H1 (cell line): Measurements from ENCODE around the gene MNX1. TPM values are rescaled to one million over a fixed set of nuclear protein-coding genes. Genes with fewer than 3 reads are reported as not detected.

Experiments
- CTCF ChIA-PET: fragments of 300-600 bp; sonication (Branson Sonifier 250); formaldehyde crosslinking; loops from one replicate; lab custom pipeline; 2021; ENCODE audit not compliant: partially characterized antibody; lab: Charles Lee
- POLR2A ChIA-PET: fragments of 300-600 bp; sonication (Branson Sonifier 250); formaldehyde crosslinking; loops from one replicate; lab custom pipeline; 2021; ENCODE audit warnings: inconsistent platforms; ENCODE audit not compliant: partially characterized antibody; lab: Charles Lee
- DNase-seq, 2 experiments: peaks; one replicate each; pipeline versions ENCODE4 v3.0.0 to v3.0.0-alpha.2; 2010 to 2022; ENCODE audit warnings: low spot score in 2 of 2, low read depth in 1 of 2, mixed read lengths in 1 of 2
- FAIRE-seq: peaks from 2 replicates; lab custom pipeline; 2011; peaks lifted over from hg19 to GRCh38; lab: Jason Lieb, UNC
- H2AFZ ChIP-seq: 2 replicates; pipeline ENCODE4 v1.8.1; 2012; ENCODE audit warnings: low read length, inconsistent platforms
- H2AK5ac ChIP-seq: 2 replicates; pipeline ENCODE4 v1.6.1; 2013; ENCODE audit warnings: low read depth, low read length
- H2BK120ac ChIP-seq: replicated peaks from 2 replicates; pipeline ENCODE3; 2013; ENCODE audit warnings: low read depth, low read length, inconsistent platforms
- H2BK12ac ChIP-seq: 2 replicates; pipeline ENCODE4 v1.6.1; 2013; ENCODE audit warnings: low read depth, low read length
- H2BK15ac ChIP-seq: 2 replicates; pipeline ENCODE4 v1.6.1; 2013; ENCODE audit warnings: low read length
- H2BK20ac ChIP-seq: 2 replicates; pipeline ENCODE4 v1.6.1; 2013; ENCODE audit warnings: low read length
- H2BK5ac ChIP-seq: 2 replicates; pipeline ENCODE4 v1.6.1; 2013; ENCODE audit warnings: low read depth, low read length
- H3K14ac ChIP-seq: 2 replicates; pipeline ENCODE4 v1.6.1; 2013; ENCODE audit warnings: inconsistent platforms; ENCODE audit not compliant: insufficient read length
- H3K18ac ChIP-seq: 2 replicates; pipeline ENCODE4 v1.6.1; 2013; ENCODE audit warnings: low read length; ENCODE audit errors: extremely low read depth
- H3K23ac ChIP-seq: 2 replicates; pipeline ENCODE4 v1.6.1; 2013; ENCODE audit warnings: inconsistent platforms; ENCODE audit not compliant: insufficient read length
- H3K23me2 ChIP-seq: 2 replicates; pipeline ENCODE4 v1.6.1; 2013; ENCODE audit warnings: low read depth, low read length
- H3K27ac ChIP-seq: 2 replicates; pipeline ENCODE4 v1.6.1; 2011; ENCODE audit warnings: low read depth, low read length, inconsistent platforms
- H3K27me3 ChIP-seq, 4 experiments: replicated peaks in 1 of 4; 1 replicate in 1 of 4; 2 replicates in 3 of 4; pipeline versions ENCODE4 v1.6.1 to v1.8.1; 2011 to 2013; ENCODE audit warnings: low read length in 3 of 4, mild to moderate bottlenecking in 3 of 4, inconsistent platforms in 2 of 4, mixed read lengths in 2 of 4, moderate library complexity in 1 of 4; ENCODE audit not compliant: control insufficient read depth in 3 of 4, insufficient read depth in 3 of 4; ENCODE audit errors: extremely low read depth in 1 of 4
- H3K36me3 ChIP-seq, 4 experiments: 2 replicates each; pipeline versions ENCODE4 v1.6.1 to v1.8.1; 2011 to 2013; ENCODE audit warnings: mild to moderate bottlenecking in 4 of 4, low read length in 3 of 4, moderate library complexity in 2 of 4, control low read depth in 1 of 4, inconsistent platforms in 1 of 4; ENCODE audit not compliant: insufficient read depth in 4 of 4, control insufficient read depth in 2 of 4
- H3K4ac ChIP-seq: replicated peaks from 2 replicates; pipeline ENCODE3; 2013; ENCODE audit warnings: low read length, low read depth, mixed read lengths, inconsistent platforms; ENCODE audit not compliant: insufficient read length
- H3K4me1 ChIP-seq, 4 experiments: replicated peaks in 1 of 4; 1 replicate in 1 of 4; 2 replicates in 3 of 4; pipeline versions ENCODE4 v1.6.1 to v1.8.1; 2011 to 2013; ENCODE audit warnings: low read length in 3 of 4, inconsistent platforms in 2 of 4, mixed read lengths in 1 of 4; ENCODE audit not compliant: insufficient read depth in 4 of 4, control insufficient read depth in 3 of 4
- H3K4me2 ChIP-seq, 2 experiments: 2 replicates each; pipeline versions ENCODE4 v1.6.1 to v1.8.1; 2011 to 2013; ENCODE audit warnings: low read depth in 2 of 2, low read length in 2 of 2, control low read depth in 1 of 2, inconsistent platforms in 1 of 2, mild to moderate bottlenecking in 1 of 2; ENCODE audit not compliant: insufficient read depth in 1 of 2
- H3K4me3 ChIP-seq, 4 experiments: fragments of 200-600, 300-600 bp in 1 of 4; sonication (generic), shearing (Covaris generic), sonication (Bioruptor Twin) in 1 of 4; 2 replicates each; pipeline versions ENCODE4 v1.5.1 to v1.8.1; 2011 to 2016; ENCODE audit warnings: low read length in 4 of 4, low read depth in 3 of 4, control low read depth in 2 of 4, inconsistent platforms in 2 of 4, mild to moderate bottlenecking in 2 of 4, mixed read lengths in 1 of 4, moderate library complexity in 1 of 4; ENCODE audit not compliant: insufficient read depth in 2 of 4; ENCODE audit errors: extremely low read depth in 1 of 4
- H3K56ac ChIP-seq: replicated peaks from 2 replicates; pipeline ENCODE3; 2013; ENCODE audit warnings: low read depth, mild to moderate bottlenecking, mixed read lengths, low read length, inconsistent platforms; ENCODE audit not compliant: insufficient read length
- H3K79me1 ChIP-seq: 2 replicates; pipeline ENCODE4 v1.6.1; 2013; ENCODE audit warnings: low read depth, low read length, control low read depth
- H3K79me2 ChIP-seq, 2 experiments: 2 replicates each; pipeline versions ENCODE4 v1.6.1 to v1.8.1; 2012 to 2013; ENCODE audit warnings: low read length in 2 of 2, mild to moderate bottlenecking in 2 of 2, inconsistent platforms in 1 of 2; ENCODE audit not compliant: insufficient read depth in 2 of 2, control insufficient read depth in 1 of 2
- H3K9ac ChIP-seq, 4 experiments: replicated peaks in 1 of 4; 1 replicate in 1 of 4; 2 replicates in 3 of 4; pipeline versions ENCODE4 v1.6.1 to v1.8.1; 2011 to 2013; ENCODE audit warnings: low read depth in 3 of 4, low read length in 3 of 4, control low read depth in 2 of 4, mild to moderate bottlenecking in 2 of 4, moderate library complexity in 2 of 4, inconsistent platforms in 1 of 4; ENCODE audit errors: extremely low read depth in 1 of 4
- H3K9me3 ChIP-seq, 2 experiments: 2 replicates each; pipeline versions ENCODE4 v1.6.1 to v1.8.1; 2012 to 2013; ENCODE audit warnings: mild to moderate bottlenecking in 2 of 2, moderate library complexity in 2 of 2, control low read depth in 1 of 2, inconsistent platforms in 1 of 2, low read depth in 1 of 2, low read length in 1 of 2, mixed read lengths in 1 of 2; ENCODE audit not compliant: insufficient read depth in 2 of 2
- H4K20me1 ChIP-seq, 2 experiments: replicated peaks in 1 of 2; 2 replicates each; pipeline versions ENCODE3 to v1.8.1; 2011 to 2013; ENCODE audit warnings: inconsistent platforms in 2 of 2, low read length in 2 of 2, mild to moderate bottlenecking in 1 of 2; ENCODE audit not compliant: insufficient read depth in 2 of 2, control insufficient read depth in 1 of 2
- H4K5ac ChIP-seq: 2 replicates; pipeline ENCODE4 v1.6.1; 2013; ENCODE audit warnings: low read length, low read depth, mixed read lengths, inconsistent platforms; ENCODE audit not compliant: insufficient read length
- H4K8ac ChIP-seq: 2 replicates; pipeline ENCODE4 v1.8.0; 2013; ENCODE audit warnings: mild to moderate bottlenecking, moderate library complexity, low read length, inconsistent platforms; ENCODE audit not compliant: insufficient read depth; ENCODE audit errors: extremely low read depth
- H4K91ac ChIP-seq: replicated peaks from 2 replicates; pipeline ENCODE3; 2013; ENCODE audit warnings: low read length, mixed read lengths, inconsistent platforms; ENCODE audit not compliant: insufficient read length
- CREB1 ChIP-seq: IDR thresholded peaks from 2 replicates; pipeline ENCODE4 v1.6.1; 2012; ENCODE audit warnings: inconsistent platforms
- CTBP2 ChIP-seq: IDR thresholded peaks from 2 replicates; pipeline ENCODE4 v1.7.0; 2011; ENCODE audit warnings: borderline replicate concordance, mild to moderate bottlenecking, moderate library complexity, mixed read lengths, low read length; ENCODE audit not compliant: insufficient read depth, insufficient read length
- GABPA ChIP-seq: IDR thresholded peaks from 2 replicates; pipeline ENCODE4 v1.6.1; 2011; ENCODE audit warnings: mild to moderate bottlenecking, low read length, moderate library complexity, borderline replicate concordance; ENCODE audit not compliant: insufficient read depth
- KDM1A ChIP-seq: fragments of 200-600, 300-600 bp; sonication (generic); IDR thresholded peaks from 2 replicates; pipeline ENCODE4 v1.7.1; 2016; ENCODE audit warnings: mild to moderate bottlenecking, low read length, borderline replicate concordance
- KDM5A ChIP-seq: fragments of 200-600 bp; IDR thresholded peaks from 2 replicates; pipeline ENCODE4 v1.7.1; 2012; ENCODE audit warnings: mild to moderate bottlenecking, low read length, inconsistent platforms, mixed read lengths
- NANOG ChIP-seq: IDR thresholded peaks from 2 replicates; pipeline ENCODE4 v1.6.1; 2011; ENCODE audit warnings: low read length, low read depth, mild to moderate bottlenecking, inconsistent platforms; ENCODE audit not compliant: insufficient read depth, poor library complexity, severe bottlenecking
- PHF8 ChIP-seq: fragments of 200-600 bp; sonication (generic); conservative IDR thresholded peaks from 2 replicates; pipeline ENCODE4 v1.7.1; 2012; ENCODE audit warnings: low read depth, mild to moderate bottlenecking, inconsistent platforms, low read length, moderate library complexity
- TCF12 ChIP-seq: IDR thresholded peaks from 2 replicates; pipeline ENCODE4 v1.6.1; 2011; ENCODE audit warnings: low read depth, mild to moderate bottlenecking, low read length
- USF2 ChIP-seq: IDR thresholded peaks from 2 replicates; pipeline ENCODE4 v1.6.1; 2011; ENCODE audit warnings: low read length, improper control_type of control experiment
- WGBS, 2 experiments: shearing (Covaris generic) in 1 of 2; methylation state at CpG; one replicate each; pipeline versions ENCODE4 v1.1.6 to v1.1.7; 2013 to 2015; ENCODE audit warnings: low lambda C conversion rate in 2 of 2, mixed read lengths in 2 of 2, inconsistent platforms in 1 of 2, low coverage in 1 of 2, missing lambda C conversion rate in 1 of 2; ENCODE audit not compliant: insufficient replicate concordance in 2 of 2, insufficient coverage in 1 of 2, insufficient read length in 1 of 2; ENCODE audit errors: extremely low coverage in 1 of 2, missing lambda C conversion rate in 1 of 2; 5-methylcytosine and 5-hydroxymethylcytosine counted together
- polyA plus RNA-seq, 7 experiments: library from polyadenylated mRNA; depleted of rRNA in 3 of 7; stranded (reverse) in 5 of 7; unstranded in 2 of 7; fragments of >200 nt in 5 of 7; fragments of 200-250 nt in 2 of 7; gene quantifications; 1 replicate in 5 of 7; 2 replicates in 1 of 7; 4 replicates in 1 of 7; pipeline versions ENCODE4 v1.2.1 to v1.2.3, GENCODE V29; 2011 to 2013; ENCODE audit warnings: missing spikeins in 2 of 7, mixed read lengths in 2 of 7
- total RNA-seq: library from RNA; stranded (reverse); fragmentation: NEBNext Ultra II Directional; extraction: Animal tissue kit (Norgen Biotek cat#: 25700); gene quantifications from 2 replicates; pipeline ENCODE4 v1.2.1, GENCODE V29; 2021

The MNX1 gene
- total and polyA plus RNA-seq, 2 of the 8 experiments (the other 6 are each of a cell fraction or from before 2014, with no cell fraction given), result 0.39 TPM; not detected in 1

GRCh38 chr7:157013602-157014549 is 3.4 kb upstream of the MNX1 start:
- 12% methylated on average over 13 of the region's 13 CpGs; no CpG with 5 or more reads in 1 of the 2 experiments for WGBS, 2 experiments
- Histone ChIP-seq H2BK20ac (peak overlapping the region; percentile 99; the same call in 1 of the 2 replicates), H3K4me3 (no peak overlapping the region)
- TF ChIP-seq NANOG (no peak), KDM1A (no peak), TCF12 (0 out of 2 replicates have a peak, but pooled peaks have one; percentile 44), GABPA (no peak), CTBP2 (no peak), PHF8 (no peak), CREB1 (no peak), KDM5A (no peak), USF2 (no peak)

More at GRCh38 chr7:157013602-157014549, 3.4 kb upstream of the MNX1 start:
- no peak overlapping the region for H4K91ac ChIP-seq
- no peaks in the 10 kb centered on the region for H3K79me1 ChIP-seq
- H4K20me1 ChIP-seq, result peaks cover 9 to 33% of the 10 kb centered on the region in 2 experiments
- H3K79me2 ChIP-seq, result no peaks in the 10 kb centered on the region
- H3K4me2 ChIP-seq, result no peak overlapping the region; a peak in 1 of 4 replicates
- H3K36me3 ChIP-seq, result peaks cover 0 to 11% (median 0%) of the 10 kb centered on the region in 4 experiments; a peak in 1 of 8 replicates
- no peak overlapping the region for H4K5ac ChIP-seq
- H3K4me1 ChIP-seq, result peaks cover 14 to 53% (median 35%) of the 10 kb centered on the region in 4 experiments
- H3K9ac ChIP-seq, result no peak overlapping the region
- H3K18ac ChIP-seq, result no peak overlapping the region
- peaks cover 9% of the 10 kb centered on the region; the same call in 1 of the 2 replicates for H3K23me2 ChIP-seq
- no peak overlapping the region for H4K8ac ChIP-seq
- peaks cover 91 to 98% (median 96%) of the 10 kb centered on the region in 4 experiments for H3K27me3 ChIP-seq
- CTCF ChIA-PET, result interaction anchor here (0.7 to 1.5 kb wide), 8 partner anchors 8 to 1118 kb away, joined by 3 to 8 read pairs (median 4); partner anchors contain the start of gene NOM1
- no peak overlapping the region; the same call in 1 of the 2 replicates for H2AK5ac ChIP-seq
- POLR2A ChIA-PET, result interaction anchor here (1.1 to 4.0 kb wide), 3 partner anchors 9 to 27 kb away, joined by 4 to 19 read pairs (median 15); no protein-coding TSS in a partner anchor
- no peak overlapping the region for H3K27ac ChIP-seq
- H3K56ac ChIP-seq, result no peak overlapping the region
- no peak overlapping the region for H2BK5ac ChIP-seq
- H3K14ac ChIP-seq, result no peak overlapping the region
- no peak overlapping the region for H2AFZ ChIP-seq
- H2BK120ac ChIP-seq, result no peak overlapping the region
- peak overlapping the region; percentile 64; the same call in 1 of the 2 replicates for H2BK12ac ChIP-seq
- peak; percentile 72 for FAIRE-seq
- no peaks in the 10 kb centered on the region for H3K9me3 ChIP-seq
- no peak overlapping the region for H3K23ac ChIP-seq
- H2BK15ac ChIP-seq, result peak overlapping the region; percentile 95; the same call in 1 of the 2 replicates
- H3K4ac ChIP-seq, result no peak overlapping the region
- peak in 1 of 2 experiments; percentile 58 for DNase-seq
